ENCODE measurements around the gene CA10. TPM values are rescaled to one million over a fixed set of nuclear protein-coding genes. Genes with fewer than 3 reads are reported as not detected.

CA10 gene
- total and polyA plus RNA-seq, 2 experiments from 2014 or later = 0.92 to 1.5 TPM

DNA sequence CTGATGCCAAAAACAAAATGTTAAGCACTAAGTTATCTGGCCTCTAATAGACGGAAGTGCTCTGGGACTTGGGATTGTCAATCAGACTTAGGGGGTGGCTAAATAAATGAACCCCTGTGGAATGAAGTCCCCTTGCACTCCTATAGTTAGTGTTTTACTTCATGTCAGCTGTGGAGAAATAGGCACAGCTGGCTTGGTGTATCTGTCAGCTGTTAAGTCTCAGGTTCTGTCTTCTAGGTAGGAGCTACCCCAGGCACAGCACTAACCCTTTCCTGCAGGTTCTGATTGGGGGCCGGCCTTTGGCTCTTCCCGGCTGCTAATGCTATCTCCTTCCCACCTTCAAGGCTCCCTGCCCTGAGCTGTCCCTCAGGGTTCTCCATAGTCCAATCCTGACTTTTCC lies 487.6 kb downstream of the CA10 start:
- H3K36me3 Mint-ChIP-seq (ENCODE audit: low read depth) = peaks cover 23% of the 10 kb centered on the region
- H3K27ac ChIP-seq (ENCODE audit: low read depth) = no peak overlapping the region

More for the DNA sequence above, 487.6 kb downstream of the CA10 start:
- no peak overlapping the region for H3K4me2 ChIP-seq
- H3K79me2 ChIP-seq (replicated peaks; ENCODE audit: insufficient read depth) = no peaks in the 10 kb centered on the region
- ATAC-seq (no peak), DNase-seq (ENCODE audit: low spot score) (no peak)
- H3K4me3 ChIP-seq = no peak overlapping the region
- H3K27ac Mint-ChIP-seq = no peak overlapping the region
- H3K9me2 ChIP-seq (ENCODE audit: insufficient read depth) = 0 out of 2 replicates have a peak, but pooled peaks cover 10% of the 10 kb centered on the region
- peaks cover 33% of the 10 kb centered on the region for H3K9me3 Mint-ChIP-seq
- no peaks in the 10 kb centered on the region for H3K36me3 ChIP-seq (ENCODE audit: insufficient read depth)
- peaks cover 4% of the 10 kb centered on the region for H3K27me3 Mint-ChIP-seq (ENCODE audit: insufficient read depth, low read depth, poor library complexity)
- no peaks in the 10 kb centered on the region for H3F3A ChIP-seq (replicated peaks; ENCODE audit: low read depth)
- peaks cover 3% of the 10 kb centered on the region; the same call in 2 of the 3 replicates for H3K4me1 Mint-ChIP-seq
- no peaks in the 10 kb centered on the region for H4K20me1 ChIP-seq (replicated peaks; ENCODE audit: insufficient read depth)
- H3K27me3 ChIP-seq (ENCODE audit: insufficient read depth) = no peaks in the 10 kb centered on the region
- no peak overlapping the region for H3K4me3 Mint-ChIP-seq
- H3K4me1 ChIP-seq (ENCODE audit: insufficient read depth) = no peaks in the 10 kb centered on the region
- no peak overlapping the region for H2AFZ ChIP-seq
- TF ChIP-seq CREB1 (CRISPR knock-in tag; IDR thresholded peaks at IDR 0.05; ENCODE audit: low read depth) = no peak
- TF ChIP-seq, protein P1, sequence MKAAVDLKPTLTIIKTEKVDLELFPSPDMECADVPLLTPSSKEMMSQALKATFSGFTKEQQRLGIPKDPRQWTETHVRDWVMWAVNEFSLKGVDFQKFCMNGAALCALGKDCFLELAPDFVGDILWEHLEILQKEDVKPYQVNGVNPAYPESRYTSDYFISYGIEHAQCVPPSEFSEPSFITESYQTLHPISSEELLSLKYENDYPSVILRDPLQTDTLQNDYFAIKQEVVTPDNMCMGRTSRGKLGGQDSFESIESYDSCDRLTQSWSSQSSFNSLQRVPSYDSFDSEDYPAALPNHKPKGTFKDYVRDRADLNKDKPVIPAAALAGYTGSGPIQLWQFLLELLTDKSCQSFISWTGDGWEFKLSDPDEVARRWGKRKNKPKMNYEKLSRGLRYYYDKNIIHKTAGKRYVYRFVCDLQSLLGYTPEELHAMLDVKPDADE (IDR thresholded peaks at IDR 0.05) = no peak
- no peak for TF ChIP-seq STAT1 (IDR thresholded peaks at IDR 0.05; ENCODE audit: unreplicated experiment)
- TF ChIP-seq NANOG (IDR thresholded peaks at IDR 0.05; ENCODE audit: borderline replicate concordance) = no peak
- no peak for TF ChIP-seq ZNF114 (CRISPR knock-in tag; IDR thresholded peaks at IDR 0.05)
- TF ChIP-seq, protein P2, sequence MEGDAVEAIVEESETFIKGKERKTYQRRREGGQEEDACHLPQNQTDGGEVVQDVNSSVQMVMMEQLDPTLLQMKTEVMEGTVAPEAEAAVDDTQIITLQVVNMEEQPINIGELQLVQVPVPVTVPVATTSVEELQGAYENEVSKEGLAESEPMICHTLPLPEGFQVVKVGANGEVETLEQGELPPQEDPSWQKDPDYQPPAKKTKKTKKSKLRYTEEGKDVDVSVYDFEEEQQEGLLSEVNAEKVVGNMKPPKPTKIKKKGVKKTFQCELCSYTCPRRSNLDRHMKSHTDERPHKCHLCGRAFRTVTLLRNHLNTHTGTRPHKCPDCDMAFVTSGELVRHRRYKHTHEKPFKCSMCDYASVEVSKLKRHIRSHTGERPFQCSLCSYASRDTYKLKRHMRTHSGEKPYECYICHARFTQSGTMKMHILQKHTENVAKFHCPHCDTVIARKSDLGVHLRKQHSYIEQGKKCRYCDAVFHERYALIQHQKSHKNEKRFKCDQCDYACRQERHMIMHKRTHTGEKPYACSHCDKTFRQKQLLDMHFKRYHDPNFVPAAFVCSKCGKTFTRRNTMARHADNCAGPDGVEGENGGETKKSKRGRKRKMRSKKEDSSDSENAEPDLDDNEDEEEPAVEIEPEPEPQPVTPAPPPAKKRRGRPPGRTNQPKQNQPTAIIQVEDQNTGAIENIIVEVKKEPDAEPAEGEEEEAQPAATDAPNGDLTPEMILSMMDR (conservative IDR thresholded peaks at IDR 0.05; ENCODE audit: low read depth in 2 of 2) = no peak
- TF ChIP-seq POLR2AphosphoS5 (IDR thresholded peaks at IDR 0.05; ENCODE audit: low read depth) = no peak
- TF ChIP-seq, protein P3, sequence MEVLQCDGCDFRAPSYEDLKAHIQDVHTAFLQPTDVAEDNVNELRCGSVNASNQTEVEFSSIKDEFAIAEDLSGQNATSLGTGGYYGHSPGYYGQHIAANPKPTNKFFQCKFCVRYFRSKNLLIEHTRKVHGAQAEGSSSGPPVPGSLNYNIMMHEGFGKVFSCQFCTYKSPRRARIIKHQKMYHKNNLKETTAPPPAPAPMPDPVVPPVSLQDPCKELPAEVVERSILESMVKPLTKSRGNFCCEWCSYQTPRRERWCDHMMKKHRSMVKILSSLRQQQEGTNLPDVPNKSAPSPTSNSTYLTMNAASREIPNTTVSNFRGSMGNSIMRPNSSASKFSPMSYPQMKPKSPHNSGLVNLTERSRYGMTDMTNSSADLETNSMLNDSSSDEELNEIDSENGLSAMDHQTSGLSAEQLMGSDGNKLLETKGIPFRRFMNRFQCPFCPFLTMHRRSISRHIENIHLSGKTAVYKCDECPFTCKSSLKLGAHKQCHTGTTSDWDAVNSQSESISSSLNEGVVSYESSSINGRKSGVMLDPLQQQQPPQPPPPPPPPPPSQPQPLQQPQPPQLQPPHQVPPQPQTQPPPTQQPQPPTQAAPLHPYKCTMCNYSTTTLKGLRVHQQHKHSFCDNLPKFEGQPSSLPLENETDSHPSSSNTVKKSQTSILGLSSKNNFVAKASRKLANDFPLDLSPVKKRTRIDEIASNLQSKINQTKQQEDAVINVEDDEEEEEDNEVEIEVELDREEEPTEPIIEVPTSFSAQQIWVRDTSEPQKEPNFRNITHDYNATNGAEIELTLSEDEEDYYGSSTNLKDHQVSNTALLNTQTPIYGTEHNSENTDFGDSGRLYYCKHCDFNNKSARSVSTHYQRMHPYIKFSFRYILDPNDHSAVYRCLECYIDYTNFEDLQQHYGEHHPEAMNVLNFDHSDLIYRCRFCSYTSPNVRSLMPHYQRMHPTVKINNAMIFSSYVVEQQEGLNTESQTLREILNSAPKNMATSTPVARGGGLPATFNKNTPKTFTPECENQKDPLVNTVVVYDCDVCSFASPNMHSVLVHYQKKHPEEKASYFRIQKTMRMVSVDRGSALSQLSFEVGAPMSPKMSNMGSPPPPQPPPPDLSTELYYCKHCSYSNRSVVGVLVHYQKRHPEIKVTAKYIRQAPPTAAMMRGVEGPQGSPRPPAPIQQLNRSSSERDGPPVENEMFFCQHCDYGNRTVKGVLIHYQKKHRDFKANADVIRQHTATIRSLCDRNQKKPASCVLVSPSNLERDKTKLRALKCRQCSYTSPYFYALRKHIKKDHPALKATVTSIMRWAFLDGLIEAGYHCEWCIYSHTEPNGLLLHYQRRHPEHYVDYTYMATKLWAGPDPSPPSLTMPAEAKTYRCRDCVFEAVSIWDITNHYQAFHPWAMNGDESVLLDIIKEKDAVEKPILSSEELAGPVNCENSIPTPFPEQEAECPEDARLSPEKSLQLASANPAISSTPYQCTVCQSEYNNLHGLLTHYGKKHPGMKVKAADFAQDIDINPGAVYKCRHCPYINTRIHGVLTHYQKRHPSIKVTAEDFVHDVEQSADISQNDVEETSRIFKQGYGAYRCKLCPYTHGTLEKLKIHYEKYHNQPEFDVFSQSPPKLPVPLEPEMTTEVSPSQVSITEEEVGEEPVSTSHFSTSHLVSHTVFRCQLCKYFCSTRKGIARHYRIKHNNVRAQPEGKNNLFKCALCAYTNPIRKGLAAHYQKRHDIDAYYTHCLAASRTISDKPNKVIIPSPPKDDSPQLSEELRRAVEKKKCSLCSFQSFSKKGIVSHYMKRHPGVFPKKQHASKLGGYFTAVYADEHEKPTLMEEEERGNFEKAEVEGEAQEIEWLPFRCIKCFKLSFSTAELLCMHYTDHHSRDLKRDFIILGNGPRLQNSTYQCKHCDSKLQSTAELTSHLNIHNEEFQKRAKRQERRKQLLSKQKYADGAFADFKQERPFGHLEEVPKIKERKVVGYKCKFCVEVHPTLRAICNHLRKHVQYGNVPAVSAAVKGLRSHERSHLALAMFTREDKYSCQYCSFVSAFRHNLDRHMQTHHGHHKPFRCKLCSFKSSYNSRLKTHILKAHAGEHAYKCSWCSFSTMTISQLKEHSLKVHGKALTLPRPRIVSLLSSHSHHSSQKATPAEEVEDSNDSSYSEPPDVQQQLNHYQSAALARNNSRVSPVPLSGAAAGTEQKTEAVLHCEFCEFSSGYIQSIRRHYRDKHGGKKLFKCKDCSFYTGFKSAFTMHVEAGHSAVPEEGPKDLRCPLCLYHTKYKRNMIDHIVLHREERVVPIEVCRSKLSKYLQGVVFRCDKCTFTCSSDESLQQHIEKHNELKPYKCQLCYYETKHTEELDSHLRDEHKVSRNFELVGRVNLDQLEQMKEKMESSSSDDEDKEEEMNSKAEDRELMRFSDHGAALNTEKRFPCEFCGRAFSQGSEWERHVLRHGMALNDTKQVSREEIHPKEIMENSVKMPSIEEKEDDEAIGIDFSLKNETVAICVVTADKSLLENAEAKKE (CRISPR knock-in tag; IDR thresholded peaks at IDR 0.05) = no peak

Measured in GM23338 (cell line).